A673 (cell line): ENCODE data around the gene TBRG4. TPM values are rescaled to one million over a fixed set of nuclear protein-coding genes. Genes with fewer than 3 reads are reported as not detected.

ENCODE experiments used
- BruUV-seq: library from RNA; stranded (reverse); fragments of 400-500 nt; replicated peaks from 2 replicates; lab custom pipeline; 2021; lab: Mats Ljungman, UMichigan
- CTCF ChIA-PET: fragments of 300-600 bp; sonication (Branson Sonifier 250); formaldehyde crosslinking; loops from one replicate; lab custom pipeline; 2022; ENCODE audit warnings: antibody characterized with exemption; lab: Charles Lee
- POLR2A ChIA-PET: fragments of 300-600 bp; sonication (Branson Sonifier 250); formaldehyde crosslinking; loops from one replicate; lab custom pipeline; 2022; ENCODE audit warnings: antibody characterized with exemption; ENCODE audit not compliant: low non-redundant PET; lab: Charles Lee
- DNase-seq: peaks from one replicate; pipeline ENCODE4 v3.0.0-alpha.2; 2015; ENCODE audit warnings: low spot score
- H3K27ac ChIP-seq: fragments of 200-600 bp; sonication (generic); 2 replicates; pipeline ENCODE4 v1.5.1; 2016; ENCODE audit warnings: mixed run types, low read depth, mild to moderate bottlenecking, mixed read lengths, antibody characterized with exemption, low read length; ENCODE audit not compliant: poor library complexity, severe bottlenecking
- H3K27me3 ChIP-seq: fragments of 200-600 bp; sonication (generic); replicated peaks from 2 replicates; pipeline ENCODE4 v1.6.1; 2017; ENCODE audit warnings: mixed run types, low read depth, mild to moderate bottlenecking, mixed read lengths, antibody characterized with exemption, low read length; ENCODE audit not compliant: insufficient read depth, poor library complexity
- H3K36me3 ChIP-seq: fragments of 200-600 bp; sonication (generic); 2 replicates; pipeline ENCODE4 v1.6.1; 2016; ENCODE audit warnings: mixed run types, mild to moderate bottlenecking, mixed read lengths, antibody characterized with exemption, low read length; ENCODE audit not compliant: insufficient read depth, poor library complexity, severe bottlenecking
- H3K4me1 ChIP-seq: fragments of 200-600 bp; sonication (generic); 2 replicates; pipeline ENCODE4 v1.6.1; 2017; ENCODE audit warnings: mixed run types, mild to moderate bottlenecking, mixed read lengths, antibody characterized with exemption, low read length; ENCODE audit not compliant: insufficient read depth, poor library complexity, severe bottlenecking
- H3K4me3 ChIP-seq: fragments of 200-600 bp; sonication (generic); 2 replicates; pipeline ENCODE4 v1.5.1; 2016; ENCODE audit warnings: low read depth, mixed run types, mild to moderate bottlenecking, mixed read lengths, low read length; ENCODE audit not compliant: poor library complexity, severe bottlenecking
- H3K9me3 ChIP-seq: fragments of 200-600 bp; sonication (generic); 2 replicates; pipeline ENCODE4 v1.6.1; 2016; ENCODE audit warnings: mixed run types, low read depth, mild to moderate bottlenecking, mixed read lengths, antibody characterized with exemption, low read length; ENCODE audit not compliant: poor library complexity, severe bottlenecking
- CTCF ChIP-seq: fragments of 300-800, 200-600 bp; sonication (generic); conservative IDR thresholded peaks from 2 replicates; pipeline ENCODE4 v1.5.1; 2017; ENCODE audit warnings: low read depth, mild to moderate bottlenecking, antibody characterized with exemption, low read length, moderate library complexity, mixed read lengths
- EZH2 ChIP-seq: fragments of 200-600 bp; sonication (generic); IDR thresholded peaks from 2 replicates; pipeline ENCODE4 v1.6.1; 2017; ENCODE audit warnings: borderline replicate concordance, low read depth, mild to moderate bottlenecking, mixed read lengths, antibody characterized with exemption, low read length; ENCODE audit not compliant: poor library complexity, severe bottlenecking
- intact Hi-C: fragments of 100-400 bp; cut with micrococcal nuclease; formaldehyde crosslinking; loops from one replicate; pipeline ENCODE4 v1.10.0; 2022; ENCODE audit not compliant: unreplicated experiment
- total RNA-seq: library from RNA; stranded (reverse); gene quantifications from 2 replicates; pipeline ENCODE4 v1.2.3, GENCODE V29; 2021

TBRG4 gene
- total RNA-seq, 1 experiment from 2014 or later: 136 TPM

- H3K36me3 ChIP-seq: no peaks in the 10 kb centered on the region
- H3K27me3 ChIP-seq: no peaks in the 10 kb centered on the region
- ChIA-PET CTCF (interaction anchor here (0.6 kb wide), 1 partner anchor 77 kb away, joined by 5 read pairs; the partner anchor contains the start of gene CCM2), POLR2A (no interaction called here)
- intact Hi-C loops: no loop called here
- TF ChIP-seq EZH2 (no peak), CTCF (no peak)
- no peaks in the 10 kb centered on the region for H3K9me3 ChIP-seq
- no peaks in the 10 kb centered on the region for H3K4me1 ChIP-seq
- DNase-seq: no peak
- BruUV-seq: no TSS peak
- no peak overlapping the region for H3K4me3 ChIP-seq
- H3K27ac ChIP-seq: no peak overlapping the region
Observed at GRCh38 chr7:45076946-45077345, 34.6 kb downstream of the TBRG4 start.

- ChIA-PET POLR2A (no interaction called here), CTCF (interaction anchor here (0.6 kb wide), 1 partner anchor 76 kb away, joined by 5 read pairs; the partner anchor contains the start of gene CCM2)
- Histone ChIP-seq H3K4me1 (no peaks in the 10 kb centered on the region), H3K4me3 (no peak overlapping the region), H3K27ac (no peak overlapping the region), H3K9me3 (no peaks in the 10 kb centered on the region), H3K36me3 (no peaks in the 10 kb centered on the region), H3K27me3 (no peaks in the 10 kb centered on the region)
- no TSS peak for BruUV-seq
- intact Hi-C loops: no loop called here
- TF ChIP-seq CTCF (no peak), EZH2 (no peak)
- DNase-seq: no peak
Observed at GRCh38 chr7:45075871-45076796, 35.4 kb downstream of the TBRG4 start.

GRCh38 chr7:45075355-45075644 lies 36.2 kb downstream of the TBRG4 start:
- DNase-seq: no peak
- ChIA-PET POLR2A (no interaction called here), CTCF (no interaction called here)
- no TSS peak for BruUV-seq
- Histone ChIP-seq H3K27me3 (no peaks in the 10 kb centered on the region), H3K27ac (no peak overlapping the region), H3K36me3 (no peaks in the 10 kb centered on the region), H3K4me3 (no peak overlapping the region), H3K9me3 (no peaks in the 10 kb centered on the region), H3K4me1 (no peaks in the 10 kb centered on the region)
- intact Hi-C loops: no loop called here
- no peak for TF ChIP-seq CTCF
- TF ChIP-seq EZH2: no peak
